ENCODE data around the gene NGEF. TPM values are rescaled to one million over a fixed set of nuclear protein-coding genes. Genes with fewer than 3 reads are reported as not detected.

Gene NGEF
- total and polyA plus RNA-seq, 10 of the 15 experiments (the other 5 are each of a cell fraction or from before 2014, with no cell fraction given): 0.12 TPM; not detected in 9

DNA sequence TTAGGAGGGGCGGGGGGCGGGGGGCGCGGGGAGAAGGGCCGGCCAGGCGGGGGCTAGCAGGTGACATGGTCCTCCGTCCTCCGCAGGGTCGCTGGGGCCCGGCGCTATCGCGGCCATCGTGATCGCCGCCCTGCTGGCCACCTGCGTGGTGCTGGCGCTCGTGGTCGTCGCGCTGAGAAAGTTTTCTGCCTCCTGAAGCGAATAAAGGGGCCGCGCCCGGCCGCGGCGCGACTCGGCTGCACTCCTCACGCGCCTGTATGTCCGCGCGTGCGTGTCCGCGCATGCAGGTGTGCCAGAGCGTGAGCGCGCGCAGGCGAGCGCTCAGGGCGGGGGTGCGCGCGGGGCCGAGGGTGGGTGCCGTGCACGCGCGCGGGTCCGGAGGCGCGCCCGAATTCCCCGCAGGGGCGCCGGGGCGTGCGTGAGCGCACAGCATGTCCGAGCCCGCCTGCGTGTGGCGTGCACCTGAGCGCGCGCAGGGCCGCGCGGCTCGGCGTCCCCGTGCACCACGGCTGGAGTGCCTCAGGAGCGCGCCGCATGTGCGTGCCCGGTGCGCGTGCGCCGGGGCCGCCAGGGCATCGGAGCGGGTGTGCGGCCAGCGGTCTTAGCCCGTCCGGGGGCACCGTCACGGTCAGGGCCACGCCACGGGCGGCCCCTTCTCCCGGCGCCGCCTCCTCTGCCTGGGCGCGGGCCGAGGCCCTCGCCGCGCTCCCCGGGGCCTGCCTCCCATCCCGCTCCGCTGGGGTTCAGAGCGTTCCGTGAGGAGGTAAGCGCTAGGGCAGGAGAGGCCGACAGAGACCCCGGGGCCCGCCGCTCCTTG lies 136.7 kb downstream of the NGEF start:
- H3K27ac ChIP-seq (ENCODE audit: control insufficient read depth, insufficient read depth): no peak overlapping the region
- peak; percentile 58 for ATAC-seq
- H4K20me1 ChIP-seq (ENCODE audit: control insufficient read depth, insufficient read depth): no peaks in the 10 kb centered on the region
- H3K9ac ChIP-seq (ENCODE audit: control insufficient read depth, insufficient read depth, low read length): no peak overlapping the region
- H3K4me1 ChIP-seq (ENCODE audit: control insufficient read depth, insufficient read depth, low read length): no peaks in the 10 kb centered on the region
- H2AFZ ChIP-seq (ENCODE audit: control insufficient read depth, low read depth, low read length): peak overlapping the region; percentile 29; the same call in 1 of the 2 replicates
- H3K36me3 ChIP-seq (ENCODE audit: control insufficient read depth in 2 of 2, insufficient read depth in 2 of 2, low read length in 1 of 2): no peaks in the 10 kb centered on the region; a peak in 1 of 4 replicates
- ChIA-PET SMC1A (ENCODE audit: uncharacterized antibody, unreplicated experiment) (no interaction called here), RAD21 (ENCODE audit: unreplicated experiment) (no interaction called here), CTCF (interaction anchor here (0.9 kb wide), 1 partner anchor 177 kb away, joined by 4 read pairs; no protein-coding TSS in a partner anchor), POLR2A (no interaction called here)
- no peak for FAIRE-seq
- H3K27me3 ChIP-seq (replicated peaks in 1 of 2; ENCODE audit: control insufficient read depth in 2 of 2, insufficient read depth in 2 of 2, low read length in 1 of 2): no peaks in the 10 kb centered on the region; a peak in 1 of 4 replicates
- BruUV-seq (replicated peaks): no TSS peak
- WGBS (ENCODE audit: insufficient coverage, insufficient replicate concordance, low lambda C conversion rate, missing lambda C conversion rate): 4% methylated on average over 95 of the region's 119 CpGs
- H3K79me2 ChIP-seq (ENCODE audit: control insufficient read depth, insufficient read depth, low read length): no peaks in the 10 kb centered on the region
- no peak for DNase-seq (ENCODE audit: low read depth, low spot score)
- peak overlapping the region; percentile 36; the same call in 1 of the 2 replicates for H3K4me3 ChIP-seq
- H3K4me2 ChIP-seq (ENCODE audit: control insufficient read depth, insufficient read depth): peak overlapping the region; percentile 60
- in situ Hi-C loops (cut with MboI) (no loop called here), intact Hi-C loops (cut with micrococcal nuclease; ENCODE audit: unreplicated experiment) (no loop called here)
- TF ChIP-seq SMARCA5 (IDR thresholded peaks at IDR 0.05) (no peak), LARP7 (IDR thresholded peaks at IDR 0.05) (peak; percentile 52; the same call in 1 of the 2 replicates), IKZF1 (conservative IDR thresholded peaks at IDR 0.05) (peak; percentile 24; the same call in 1 of the 2 replicates), HDAC6 (IDR thresholded peaks at IDR 0.05; ENCODE audit: unreplicated experiment) (peak; percentile 97), BCL11A (IDR thresholded peaks at IDR 0.05; ENCODE audit: low read depth, low read length) (no peak), BHLHE40 (IDR thresholded peaks at IDR 0.05; ENCODE audit: borderline replicate concordance in 1 of 2, low read depth in 2 of 2, low read length in 1 of 2) (peak in 1 of 2 experiments; percentile 71; a peak in 2 of 4 replicates)
- TF ChIP-seq, protein P1, sequence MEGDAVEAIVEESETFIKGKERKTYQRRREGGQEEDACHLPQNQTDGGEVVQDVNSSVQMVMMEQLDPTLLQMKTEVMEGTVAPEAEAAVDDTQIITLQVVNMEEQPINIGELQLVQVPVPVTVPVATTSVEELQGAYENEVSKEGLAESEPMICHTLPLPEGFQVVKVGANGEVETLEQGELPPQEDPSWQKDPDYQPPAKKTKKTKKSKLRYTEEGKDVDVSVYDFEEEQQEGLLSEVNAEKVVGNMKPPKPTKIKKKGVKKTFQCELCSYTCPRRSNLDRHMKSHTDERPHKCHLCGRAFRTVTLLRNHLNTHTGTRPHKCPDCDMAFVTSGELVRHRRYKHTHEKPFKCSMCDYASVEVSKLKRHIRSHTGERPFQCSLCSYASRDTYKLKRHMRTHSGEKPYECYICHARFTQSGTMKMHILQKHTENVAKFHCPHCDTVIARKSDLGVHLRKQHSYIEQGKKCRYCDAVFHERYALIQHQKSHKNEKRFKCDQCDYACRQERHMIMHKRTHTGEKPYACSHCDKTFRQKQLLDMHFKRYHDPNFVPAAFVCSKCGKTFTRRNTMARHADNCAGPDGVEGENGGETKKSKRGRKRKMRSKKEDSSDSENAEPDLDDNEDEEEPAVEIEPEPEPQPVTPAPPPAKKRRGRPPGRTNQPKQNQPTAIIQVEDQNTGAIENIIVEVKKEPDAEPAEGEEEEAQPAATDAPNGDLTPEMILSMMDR (IDR thresholded peaks at IDR 0.05 in 2 of 3, conservative IDR thresholded peaks at IDR 0.05 in 1 of 3; ENCODE audit: control insufficient read depth in 2 of 3, extremely low read depth in 1 of 3, insufficient read depth in 1 of 3, low read depth in 3 of 3, low read length in 3 of 3): peak in 1 of 3 experiments; percentile 24; a peak in 1 of 6 replicates
- no peaks in the 10 kb centered on the region for H3K9me3 ChIP-seq (replicated peaks; ENCODE audit: control insufficient read depth, insufficient read depth, low read length)
